ENCODE results near the gene PIEZO1.

The PIEZO1 gene

GRCh38 chr16:88691924-88692560 is 93.0 kb downstream of the PIEZO1 start:
- no peak for DNase-seq (ENCODE audit: low spot score)
- FAIRE-seq = no peak

GRCh38 chr16:88691129-88691813 is 93.7 kb downstream of the PIEZO1 start:
- FAIRE-seq = no peak
- DNase-seq (ENCODE audit: low spot score) = no peak

GRCh38 chr16:88690341-88691128 is 94.5 kb downstream of the PIEZO1 start:
- FAIRE-seq = no peak
- no peak for DNase-seq (ENCODE audit: low spot score)

GRCh38 chr16:88688013-88688778 is 96.8 kb downstream of the PIEZO1 start:
- FAIRE-seq (no peak), DNase-seq (ENCODE audit: low spot score) (no peak)

GRCh38 chr16:88687676-88688012 is 97.4 kb downstream of the PIEZO1 start:
- FAIRE-seq (no peak), DNase-seq (ENCODE audit: low spot score) (no peak)

- no peak for DNase-seq (ENCODE audit: low spot score)
- FAIRE-seq = no peak
These were observed 97.8 kb downstream of the PIEZO1 start for GRCh38 chr16:88687254-88687576.

- no peak for FAIRE-seq
- DNase-seq (ENCODE audit: low spot score) = no peak
These were observed 98.4 kb downstream of the PIEZO1 start, which contains the start of gene SNAI3 for GRCh38 chr16:88686439-88687253. Gene SNAI3, minus strand, starts transcription at chr16:88686507. Its CDS starts 101 bp downstream, at chr16:88686406.

- FAIRE-seq = no peak
- no peak for DNase-seq (ENCODE audit: low spot score)
These were observed 99.0 kb downstream of the PIEZO1 start for GRCh38 chr16:88686062-88686438.

- DNase-seq (ENCODE audit: low spot score) = no peak
- FAIRE-seq = no peak
These were observed 99.6 kb downstream of the PIEZO1 start for GRCh38 chr16:88685156-88686061.

- DNase-seq (ENCODE audit: low spot score) (no peak), FAIRE-seq (no peak)
These were observed 100.4 kb downstream of the PIEZO1 start for GRCh38 chr16:88684569-88685155.

GRCh38 chr16:88681709-88682451 is 103.1 kb downstream of the PIEZO1 start:
- DNase-seq (ENCODE audit: low spot score) (no peak), FAIRE-seq (no peak)

GRCh38 chr16:88681084-88681680 is 103.8 kb downstream of the PIEZO1 start:
- DNase-seq (ENCODE audit: low spot score) (no peak), FAIRE-seq (no peak)

GRCh38 chr16:88680554-88681083 is 104.4 kb downstream of the PIEZO1 start:
- DNase-seq (ENCODE audit: low spot score) (no peak), FAIRE-seq (no peak)

GRCh38 chr16:88678224-88678979 is 106.6 kb downstream of the PIEZO1 start:
- no peak for FAIRE-seq

GRCh38 chr16:88677721-88678120 is 107.3 kb downstream of the PIEZO1 start:
- no peak for DNase-seq (ENCODE audit: low spot score)
- no peak for FAIRE-seq

More at GRCh38 chr16:88678224-88678979, 106.6 kb downstream of the PIEZO1 start:
- DNase-seq (ENCODE audit: low spot score) = no peak

- no peak for DNase-seq (ENCODE audit: low spot score)
- FAIRE-seq = no peak
These were observed 108.3 kb downstream of the PIEZO1 start for GRCh38 chr16:88676502-88677242.

All from RCC 7860 (cell line).